ENCODE results near the gene ZNF385D. TPM values are rescaled to one million over a fixed set of nuclear protein-coding genes. Genes with fewer than 3 reads are reported as not detected.

Gene ZNF385D
- polyA plus RNA-seq, 1 donor (not counting 4 experiments of a cell fraction or from before 2014, with no cell fraction given), result 0.46 TPM

GRCh38 chr3:21477541-21478288 lies 273.3 kb downstream of the ZNF385D start:
- Histone ChIP-seq H3K9me3 (ENCODE audit: control insufficient read depth, low read depth, low read length) (no peaks in the 10 kb centered on the region), H4K20me1 (ENCODE audit: control insufficient read depth, extremely low read depth, insufficient read depth, low read length) (no peaks in the 10 kb centered on the region), H3K79me2 (ENCODE audit: control insufficient read depth, insufficient read depth, low read length) (no peaks in the 10 kb centered on the region), H3K27ac (ENCODE audit: control insufficient read depth, insufficient read depth, low read length) (no peak overlapping the region), H3K4me2 (ENCODE audit: control insufficient read depth, extremely low read depth, insufficient read depth, low read depth, low read length) (no peak overlapping the region), H3K4me3 (ENCODE audit: control insufficient read depth in 2 of 3, extremely low read depth in 1 of 3, insufficient read depth in 2 of 3, low read depth in 1 of 3, low read length in 3 of 3) (no peak overlapping the region), H3K4me1 (ENCODE audit: control insufficient read depth, extremely low read depth, insufficient read depth, low read length) (no peaks in the 10 kb centered on the region), H3K9ac (ENCODE audit: control insufficient read depth, extremely low read depth, insufficient read depth, low read length) (no peak overlapping the region), H2AFZ (ENCODE audit: control insufficient read depth, low read length) (no peak overlapping the region), H3K27me3 (ENCODE audit: control insufficient read depth, extremely low read depth, insufficient read depth, low read length) (no peaks in the 10 kb centered on the region), H3K9me1 (ENCODE audit: control insufficient read depth, extremely low read depth, insufficient read depth, low read length) (no peaks in the 10 kb centered on the region), H3K36me3 (ENCODE audit: control insufficient read depth in 2 of 2, extremely low read depth in 1 of 2, insufficient read depth in 2 of 2, low read length in 2 of 2) (no peaks in the 10 kb centered on the region)
- dilution Hi-C loops (cut with MboI; ENCODE audit: extremely low pct_ligation_motif_present, low sequenced_read_pairs), result no loop called here
- no peak for TF ChIP-seq CTCF (optimal IDR thresholded peaks at IDR 0.05 in 1 of 3, IDR thresholded peaks at IDR 0.05 in 1 of 3, conservative IDR thresholded peaks at IDR 0.05 in 1 of 3; ENCODE audit: extremely low read depth in 1 of 3, insufficient read depth in 2 of 3, low read length in 3 of 3)
- TF ChIP-seq EZH2 (IDR thresholded peaks at IDR 0.05; ENCODE audit: low read length), result no peak
- FAIRE-seq (no peak), DNase-seq (ENCODE audit: low read depth, low spot score) (no peak)

- H4K20me1 ChIP-seq (ENCODE audit: control insufficient read depth, extremely low read depth, insufficient read depth, low read length), result no peaks in the 10 kb centered on the region
- no peak for DNase-seq (ENCODE audit: low read depth, low spot score)
- no peaks in the 10 kb centered on the region for H3K79me2 ChIP-seq (ENCODE audit: control insufficient read depth, insufficient read depth, low read length)
- H3K4me1 ChIP-seq (ENCODE audit: control insufficient read depth, extremely low read depth, insufficient read depth, low read length), result no peaks in the 10 kb centered on the region
- H2AFZ ChIP-seq (ENCODE audit: control insufficient read depth, low read length), result no peak overlapping the region
- H3K9me3 ChIP-seq (ENCODE audit: control insufficient read depth, low read depth, low read length), result no peaks in the 10 kb centered on the region
- no peak overlapping the region for H3K27ac ChIP-seq (ENCODE audit: control insufficient read depth, insufficient read depth, low read length)
- no peak for TF ChIP-seq CTCF (optimal IDR thresholded peaks at IDR 0.05 in 1 of 3, IDR thresholded peaks at IDR 0.05 in 1 of 3, conservative IDR thresholded peaks at IDR 0.05 in 1 of 3; ENCODE audit: extremely low read depth in 1 of 3, insufficient read depth in 2 of 3, low read length in 3 of 3)
- no peak for TF ChIP-seq EZH2 (IDR thresholded peaks at IDR 0.05; ENCODE audit: low read length)
- no peaks in the 10 kb centered on the region for H3K9me1 ChIP-seq (ENCODE audit: control insufficient read depth, extremely low read depth, insufficient read depth, low read length)
- H3K9ac ChIP-seq (ENCODE audit: control insufficient read depth, extremely low read depth, insufficient read depth, low read length), result no peak overlapping the region
- no peak for FAIRE-seq
- H3K4me3 ChIP-seq (ENCODE audit: control insufficient read depth in 2 of 3, extremely low read depth in 1 of 3, insufficient read depth in 2 of 3, low read depth in 1 of 3, low read length in 3 of 3), result no peak overlapping the region
- dilution Hi-C loops (cut with MboI; ENCODE audit: extremely low pct_ligation_motif_present, low sequenced_read_pairs), result no loop called here
- H3K27me3 ChIP-seq (ENCODE audit: control insufficient read depth, extremely low read depth, insufficient read depth, low read length), result no peaks in the 10 kb centered on the region
- H3K36me3 ChIP-seq (ENCODE audit: control insufficient read depth in 2 of 2, extremely low read depth in 1 of 2, insufficient read depth in 2 of 2, low read length in 2 of 2), result no peaks in the 10 kb centered on the region
- H3K4me2 ChIP-seq (ENCODE audit: control insufficient read depth, extremely low read depth, insufficient read depth, low read depth, low read length), result no peak overlapping the region
These were observed 284.5 kb downstream of the ZNF385D start for GRCh38 chr3:21466476-21466875.

All from keratinocyte (primary cell).